Measurements from ENCODE around the gene SYTL4. TPM values are rescaled to one million over a fixed set of nuclear protein-coding genes. Genes with fewer than 3 reads are reported as not detected.

SYTL4 gene
- total RNA-seq, 1 experiment from 2014 or later = 23.4 TPM

DNA sequence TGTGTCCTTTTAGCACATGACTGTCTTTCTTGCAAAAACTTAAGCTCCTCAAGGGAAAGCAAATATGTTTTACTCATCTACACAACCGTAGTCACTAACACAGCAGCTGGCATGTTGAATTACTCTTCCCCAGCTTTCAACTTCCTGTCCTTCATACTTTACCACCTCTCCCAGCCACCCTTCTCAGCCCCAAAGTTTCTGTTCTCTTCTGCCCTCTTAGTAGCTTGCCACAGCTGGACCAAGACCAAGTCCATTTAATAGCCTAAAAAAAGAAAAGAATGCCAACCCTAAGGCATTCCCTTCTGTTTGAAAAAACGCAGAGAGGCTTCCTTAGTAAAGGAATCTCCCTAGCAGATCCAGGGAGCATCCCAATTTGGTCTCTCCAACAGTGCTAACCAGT, 51.2 kb downstream of the SYTL4 start:
- intact Hi-C loops (cut with micrococcal nuclease; ENCODE audit: unreplicated experiment) = no loop called here
- Histone ChIP-seq H2AFZ (no peak overlapping the region), H3K9me3 (ENCODE audit: insufficient read depth, low read depth) (no peaks in the 10 kb centered on the region), H3K4me2 (no peak overlapping the region), H3F3A (ENCODE audit: insufficient read depth, low read depth) (peaks cover 6% of the 10 kb centered on the region; the same call in 1 of the 2 replicates), H3K79me2 (ENCODE audit: low read depth) (no peaks in the 10 kb centered on the region), H4K20me1 (ENCODE audit: insufficient read depth) (no peaks in the 10 kb centered on the region), H3K27me3 (ENCODE audit: insufficient read depth, low read depth) (no peaks in the 10 kb centered on the region), H3K9me2 (ENCODE audit: insufficient read depth) (no peaks in the 10 kb centered on the region), H3K4me1 (replicated peaks; ENCODE audit: insufficient read depth) (no peaks in the 10 kb centered on the region), H3K36me3 (ENCODE audit: low read depth) (no peaks in the 10 kb centered on the region), H3K27ac (no peak overlapping the region), H3K4me3 (no peak overlapping the region)
- TF ChIP-seq, protein P1, sequence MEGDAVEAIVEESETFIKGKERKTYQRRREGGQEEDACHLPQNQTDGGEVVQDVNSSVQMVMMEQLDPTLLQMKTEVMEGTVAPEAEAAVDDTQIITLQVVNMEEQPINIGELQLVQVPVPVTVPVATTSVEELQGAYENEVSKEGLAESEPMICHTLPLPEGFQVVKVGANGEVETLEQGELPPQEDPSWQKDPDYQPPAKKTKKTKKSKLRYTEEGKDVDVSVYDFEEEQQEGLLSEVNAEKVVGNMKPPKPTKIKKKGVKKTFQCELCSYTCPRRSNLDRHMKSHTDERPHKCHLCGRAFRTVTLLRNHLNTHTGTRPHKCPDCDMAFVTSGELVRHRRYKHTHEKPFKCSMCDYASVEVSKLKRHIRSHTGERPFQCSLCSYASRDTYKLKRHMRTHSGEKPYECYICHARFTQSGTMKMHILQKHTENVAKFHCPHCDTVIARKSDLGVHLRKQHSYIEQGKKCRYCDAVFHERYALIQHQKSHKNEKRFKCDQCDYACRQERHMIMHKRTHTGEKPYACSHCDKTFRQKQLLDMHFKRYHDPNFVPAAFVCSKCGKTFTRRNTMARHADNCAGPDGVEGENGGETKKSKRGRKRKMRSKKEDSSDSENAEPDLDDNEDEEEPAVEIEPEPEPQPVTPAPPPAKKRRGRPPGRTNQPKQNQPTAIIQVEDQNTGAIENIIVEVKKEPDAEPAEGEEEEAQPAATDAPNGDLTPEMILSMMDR (conservative IDR thresholded peaks at IDR 0.05) = no peak
- no peak for TF ChIP-seq EZH2 (IDR thresholded peaks at IDR 0.05; ENCODE audit: low read depth)
- POLR2A ChIA-PET (ENCODE audit: unreplicated experiment) = no interaction called here
- DNase-seq = no peak
- BruUV-seq (replicated peaks) = no TSS peak
- CTCF ChIA-PET = no interaction called here

DNA sequence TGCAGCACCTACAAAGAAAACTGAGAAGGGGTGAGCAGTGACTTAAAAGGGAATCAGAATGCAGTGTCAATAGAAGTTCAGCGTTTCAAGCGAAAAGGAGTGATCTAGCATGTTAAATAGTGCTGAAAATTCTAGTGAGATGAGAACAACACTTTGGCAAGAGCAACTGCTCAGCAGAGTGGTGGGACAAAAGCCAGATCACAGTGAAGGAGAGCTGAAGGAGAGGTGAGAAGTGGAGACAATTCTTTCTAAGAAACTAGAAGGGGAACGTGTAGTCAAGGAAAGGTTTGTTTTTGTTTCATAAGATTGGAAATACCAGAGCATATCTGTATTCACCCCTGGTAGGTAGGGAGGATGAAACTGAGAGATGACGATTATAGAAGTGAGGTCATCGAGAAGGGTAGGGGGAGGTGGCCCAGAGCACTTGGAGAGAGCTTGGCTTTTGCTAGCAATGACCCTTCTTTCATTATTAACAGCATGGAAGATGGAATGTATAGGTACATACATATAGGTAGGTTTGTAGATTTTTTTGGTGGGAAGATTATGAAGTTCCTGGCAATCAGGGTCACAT, 54.2 kb downstream of the SYTL4 start:
- no TSS peak for BruUV-seq (replicated peaks)
- intact Hi-C loops (cut with micrococcal nuclease; ENCODE audit: unreplicated experiment) = loop anchor here (10.0 kb wide), 1 partner anchor 527 kb away; no protein-coding TSS in a partner anchor
- Histone ChIP-seq H3K27me3 (ENCODE audit: insufficient read depth, low read depth) (no peaks in the 10 kb centered on the region), H3K9me2 (ENCODE audit: insufficient read depth) (no peaks in the 10 kb centered on the region), H3K9me3 (ENCODE audit: insufficient read depth, low read depth) (no peaks in the 10 kb centered on the region), H4K20me1 (ENCODE audit: insufficient read depth) (no peaks in the 10 kb centered on the region), H3K4me1 (replicated peaks; ENCODE audit: insufficient read depth) (peaks cover 12% of the 10 kb centered on the region; the same call in 1 of the 2 replicates), H3K4me3 (no peak overlapping the region), H2AFZ (no peak overlapping the region), H3F3A (ENCODE audit: insufficient read depth, low read depth) (no peaks in the 10 kb centered on the region), H3K27ac (no peak overlapping the region), H3K79me2 (ENCODE audit: low read depth) (no peaks in the 10 kb centered on the region), H3K36me3 (ENCODE audit: low read depth) (0 out of 2 replicates have a peak, but pooled peaks cover 7% of the 10 kb centered on the region), H3K4me2 (no peak overlapping the region)
- no peak for DNase-seq
- no peak for TF ChIP-seq EZH2 (IDR thresholded peaks at IDR 0.05; ENCODE audit: low read depth)
- TF ChIP-seq, protein P1 (conservative IDR thresholded peaks at IDR 0.05) = no peak
- POLR2A ChIA-PET (ENCODE audit: unreplicated experiment) = no interaction called here
- CTCF ChIA-PET = no interaction called here

DNA sequence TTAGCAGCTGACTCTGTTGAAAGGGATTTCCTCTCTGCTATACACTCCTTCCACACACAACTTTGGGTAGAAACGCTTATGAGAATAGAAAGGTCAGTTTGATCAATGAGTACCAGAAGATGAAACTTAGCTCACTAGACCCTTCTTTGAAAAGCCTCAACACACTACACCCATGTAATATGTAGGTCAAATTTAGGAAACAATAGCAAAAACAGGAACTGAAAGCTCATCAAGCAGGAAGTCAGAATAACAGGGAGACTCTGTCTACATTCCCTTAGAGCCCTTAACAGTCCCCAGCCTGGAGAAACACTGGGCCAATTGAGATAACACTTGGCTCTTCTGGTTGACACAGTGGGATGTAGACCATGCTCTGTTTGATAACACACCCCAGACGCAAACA, 57.2 kb downstream of the SYTL4 start:
- no peak for TF ChIP-seq EZH2 (IDR thresholded peaks at IDR 0.05; ENCODE audit: low read depth)
- TF ChIP-seq, protein P1 (conservative IDR thresholded peaks at IDR 0.05) = no peak
- Histone ChIP-seq H2AFZ (no peak overlapping the region), H3K4me2 (no peak overlapping the region), H4K20me1 (ENCODE audit: insufficient read depth) (no peaks in the 10 kb centered on the region), H3K79me2 (ENCODE audit: low read depth) (no peaks in the 10 kb centered on the region), H3K9me2 (ENCODE audit: insufficient read depth) (no peaks in the 10 kb centered on the region), H3F3A (ENCODE audit: insufficient read depth, low read depth) (no peaks in the 10 kb centered on the region), H3K9me3 (ENCODE audit: insufficient read depth, low read depth) (no peaks in the 10 kb centered on the region), H3K4me1 (replicated peaks; ENCODE audit: insufficient read depth) (peaks cover 15% of the 10 kb centered on the region; the same call in 1 of the 2 replicates), H3K36me3 (ENCODE audit: low read depth) (0 out of 2 replicates have a peak, but pooled peaks cover 7% of the 10 kb centered on the region), H3K4me3 (no peak overlapping the region), H3K27ac (no peak overlapping the region), H3K27me3 (ENCODE audit: insufficient read depth, low read depth) (no peaks in the 10 kb centered on the region)
- intact Hi-C loops (cut with micrococcal nuclease; ENCODE audit: unreplicated experiment) = loop anchor here (10.0 kb wide), 1 partner anchor 530 kb away; no protein-coding TSS in a partner anchor
- no TSS peak for BruUV-seq (replicated peaks)
- DNase-seq = no peak
- POLR2A ChIA-PET (ENCODE audit: unreplicated experiment) = no interaction called here
- CTCF ChIA-PET = no interaction called here
